K562 (cell line): ENCODE measurements around the gene COASY. TPM values are rescaled to one million over a fixed set of nuclear protein-coding genes. Genes with fewer than 3 reads are reported as not detected.
A peak's percentile ranks its signal among the peaks of the same experiment; 100 is the strongest.

Experiments used
- BRD9 ChIP-seq: fragments of 450-650 bp; IDR thresholded peaks from 2 replicates; pipeline ENCODE4 v1.6.1; 2018; ENCODE audit warnings: low read depth; ENCODE audit not compliant: partially characterized antibody
- CREBBP ChIP-seq: IDR thresholded peaks from one replicate; pipeline ENCODE4 v1.6.1; 2012; ENCODE audit warnings: low read depth, mild to moderate bottlenecking, control low read depth, inconsistent platforms, low read length
- ELF4 ChIP-seq: fragments of 450-650 bp; formaldehyde crosslinking; IDR thresholded peaks from 2 replicates; pipeline ENCODE4 v1.4.0; 2022; ENCODE audit warnings: missing genetic modification characterization
- HDGF ChIP-seq: fragments of 450-650 bp; IDR thresholded peaks from 2 replicates; pipeline ENCODE4 v1.6.1; 2016
- HNRNPH1 ChIP-seq: fragments of 200-400 bp; formaldehyde crosslinking; optimal IDR thresholded peaks from 2 replicates; pipeline ENCODE3; 2017; ENCODE audit warnings: low read depth, mild to moderate bottlenecking, low read length, moderate library complexity
- MTF1 ChIP-seq: fragments of 250-450 bp; sonication (Bioruptor Pico); IDR thresholded peaks from 2 replicates; pipeline ENCODE4 v1.9.0; 2021; ENCODE audit warnings: moderate library complexity, mild to moderate bottlenecking, inconsistent platforms, borderline replicate concordance
- NR2C2 ChIP-seq, 2 experiments: fragments of 200-800 bp in 1 of 2; sonication (Bioruptor generic) in 1 of 2; sonication (generic) in 1 of 2; formaldehyde crosslinking in 1 of 2; IDR thresholded peaks; 2 replicates each; pipeline versions ENCODE4 v1.6.1 to v1.8.0; 2016 to 2022; ENCODE audit warnings: mild to moderate bottlenecking in 1 of 2, missing compliant biosample characterization in 1 of 2, missing genetic modification characterization in 1 of 2, missing genetic modification reagents in 1 of 2
- PCBP1 ChIP-seq: fragments of 200-400 bp; formaldehyde crosslinking; IDR thresholded peaks from 2 replicates; pipeline ENCODE4 v1.6.1; 2018; ENCODE audit warnings: mild to moderate bottlenecking, low read depth, low read length; ENCODE audit not compliant: poor library complexity, severe bottlenecking
- POLR2AphosphoS5 ChIP-seq: IDR thresholded peaks from 2 replicates; pipeline ENCODE4 v1.6.1; 2011; ENCODE audit warnings: mild to moderate bottlenecking, low read depth, low read length, moderate library complexity; ENCODE audit not compliant: control insufficient read depth, insufficient read depth
- PYGO2 ChIP-seq: fragments of 450-650 bp; IDR thresholded peaks from 2 replicates; pipeline ENCODE4 v1.6.1; 2016; ENCODE audit warnings: mild to moderate bottlenecking, missing genetic modification characterization, moderate library complexity, missing compliant biosample characterization
- RCOR1 ChIP-seq, 2 experiments: IDR thresholded peaks; 2 replicates each; pipeline ENCODE4 v1.6.1; 2012; ENCODE audit warnings: low read depth in 2 of 2, low read length in 2 of 2, borderline replicate concordance in 1 of 2, improper control_type of control experiment in 1 of 2
- TAF9B ChIP-seq: fragments of 450-650 bp; IDR thresholded peaks from 2 replicates; pipeline ENCODE4 v1.6.1; 2018; ENCODE audit warnings: mild to moderate bottlenecking; ENCODE audit not compliant: partially characterized antibody
- XRCC3 ChIP-seq: fragments of 450-650 bp; IDR thresholded peaks from 2 replicates; pipeline ENCODE4 v1.6.1; 2017; ENCODE audit warnings: mild to moderate bottlenecking, moderate library complexity
- YBX1 ChIP-seq: fragments of 450-650 bp; IDR thresholded peaks from 2 replicates; pipeline ENCODE4 v1.7.1; 2016; ENCODE audit warnings: mild to moderate bottlenecking
- ZBTB7A ChIP-seq: IDR thresholded peaks from 2 replicates; pipeline ENCODE4 v1.6.1; 2011; ENCODE audit warnings: low read depth, mild to moderate bottlenecking, low read length, moderate library complexity, borderline replicate concordance; ENCODE audit not compliant: control insufficient read depth
- ZNF121 ChIP-seq: sonication (generic); formaldehyde crosslinking; conservative IDR thresholded peaks from 2 replicates; pipeline ENCODE4 v1.8.0; 2022; ENCODE audit warnings: missing genetic modification reagents
- ZNF165 ChIP-seq: fragments of 250-450 bp; sonication (Bioruptor Pico); IDR thresholded peaks from 2 replicates; pipeline ENCODE4 v1.4.0; 2020; ENCODE audit warnings: borderline replicate concordance
- ZNF253 ChIP-seq: fragments of 250-450 bp; sonication (Bioruptor Pico); conservative IDR thresholded peaks from 2 replicates; pipeline ENCODE4 v1.6.1; 2021; ENCODE audit warnings: mild to moderate bottlenecking
- ZNF644 ChIP-seq: fragments of 200-800 bp; sonication (Bioruptor generic); IDR thresholded peaks from 2 replicates; pipeline ENCODE4 v1.6.1; 2016; ENCODE audit warnings: low read depth, missing genetic modification characterization, missing compliant biosample characterization
- polyA plus RNA-seq, 8 experiments: library from polyadenylated mRNA; depleted of rRNA in 4 of 8; stranded (reverse) in 5 of 8; unstranded in 3 of 8; fragments of >200 nt; fragmentation: Nextera tagmentation in 2 of 8; fragmentation: Illumina TruSeq in 1 of 8; extraction: Ambion mirVana in 2 of 8; extraction: Trizol in 1 of 8; gene quantifications; 2 replicates each; pipeline versions ENCODE4 v1.2.1 to v1.2.3, GENCODE V29; 2011 to 2014; ENCODE audit warnings: inconsistent platforms in 1 of 8, missing spikeins in 1 of 8
- total RNA-seq, 7 experiments: library from RNA; depleted of rRNA in 6 of 7; stranded (reverse); fragments of >200 nt in 6 of 7; fragmentation: Illumina TruSeq in 2 of 7; extraction: Trizol in 2 of 7; gene quantifications; 2 replicates each; pipeline versions ENCODE4 v1.2.1 to v1.2.3, GENCODE V29; 2011 to 2021; ENCODE audit warnings: low replicate concordance in 1 of 7
- TF ChIP-seq, protein P1 (sequence below), 2 experiments: fragments of 450-650 bp; IDR thresholded peaks; 2 replicates each; pipeline ENCODE4 v1.6.1; 2016
- TF ChIP-seq, protein P2 (sequence below): sonication (generic); formaldehyde crosslinking; IDR thresholded peaks from 2 replicates; pipeline ENCODE4 v1.9.0; 2022; ENCODE audit warnings: mild to moderate bottlenecking, missing genetic modification reagents
- TF ChIP-seq, protein P3 (sequence below): fragments of 200-800 bp; sonication (Bioruptor generic); IDR thresholded peaks from 2 replicates; pipeline ENCODE4 v1.6.1; 2016; ENCODE audit warnings: missing genetic modification characterization, missing compliant biosample characterization

Gene COASY
- total and polyA plus RNA-seq, 9 of the 15 experiments (the other 6 are each of a cell fraction or from before 2014, with no cell fraction given), result 25.4 to 175 (median 62.3) TPM

DNA sequence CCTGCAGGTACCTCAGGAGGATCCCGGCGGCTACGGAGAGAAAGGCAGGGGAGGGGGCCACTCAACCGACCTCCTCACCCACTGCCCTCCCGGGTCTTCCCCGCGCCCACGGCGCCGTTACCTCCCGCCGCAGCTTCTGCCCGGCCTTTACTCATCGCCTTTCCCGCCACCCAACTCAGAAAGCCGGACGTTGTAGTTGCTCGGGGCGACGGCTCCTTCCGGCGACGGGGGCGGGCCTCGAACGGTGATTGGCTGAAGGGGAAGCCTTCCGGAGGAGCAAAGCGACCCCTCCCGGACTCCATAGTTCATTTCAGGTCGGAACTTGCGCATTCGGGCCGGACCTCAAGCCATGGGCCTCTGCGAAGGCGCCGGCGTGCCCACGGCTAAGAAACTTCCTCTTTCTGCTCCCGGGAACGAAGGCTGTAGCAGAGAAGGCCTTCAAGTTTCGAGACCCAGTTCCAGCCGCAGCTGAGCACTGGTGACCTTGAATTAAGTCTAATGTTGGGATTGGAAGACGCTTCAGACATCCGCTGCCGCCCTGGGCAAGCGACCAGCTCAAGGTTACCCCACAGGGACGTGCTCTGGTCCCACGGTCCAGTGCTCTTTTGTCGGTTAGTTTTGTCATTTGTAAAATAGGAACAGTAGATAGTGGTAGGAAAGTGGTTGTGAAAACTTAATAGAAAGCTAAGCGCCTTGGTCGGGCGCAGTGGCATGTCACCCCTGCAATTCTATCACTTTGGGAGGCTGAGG is 15.8 kb downstream of the COASY start, which contains the start of gene PSMC3IP (continued):
- TF ChIP-seq, protein P1, sequence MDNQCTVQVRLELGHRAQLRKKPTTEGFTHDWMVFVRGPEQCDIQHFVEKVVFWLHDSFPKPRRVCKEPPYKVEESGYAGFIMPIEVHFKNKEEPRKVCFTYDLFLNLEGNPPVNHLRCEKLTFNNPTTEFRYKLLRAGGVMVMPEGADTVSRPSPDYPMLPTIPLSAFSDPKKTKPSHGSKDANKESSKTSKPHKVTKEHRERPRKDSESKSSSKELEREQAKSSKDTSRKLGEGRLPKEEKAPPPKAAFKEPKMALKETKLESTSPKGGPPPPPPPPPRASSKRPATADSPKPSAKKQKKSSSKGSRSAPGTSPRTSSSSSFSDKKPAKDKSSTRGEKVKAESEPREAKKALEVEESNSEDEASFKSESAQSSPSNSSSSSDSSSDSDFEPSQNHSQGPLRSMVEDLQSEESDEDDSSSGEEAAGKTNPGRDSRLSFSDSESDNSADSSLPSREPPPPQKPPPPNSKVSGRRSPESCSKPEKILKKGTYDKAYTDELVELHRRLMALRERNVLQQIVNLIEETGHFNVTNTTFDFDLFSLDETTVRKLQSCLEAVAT (IDR thresholded peaks at IDR 0.05), result no peak; a peak in 1 of 4 replicates
- TF ChIP-seq MTF1 (no peak), RCOR1 (IDR thresholded peaks at IDR 0.05; ENCODE audit: borderline replicate concordance in 1 of 2, low read depth in 2 of 2, low read length in 2 of 2) (peak in 1 of 2 experiments; percentile 49; a peak in 1 of 4 replicates), HNRNPH1 (no peak), ZNF165 (no peak), POLR2AphosphoS5 (peak; percentile 91), ZNF253 (CRISPR knock-in tag) (no peak), TAF9B (peak; percentile 78), BRD9 (peak; percentile 36), YBX1 (no peak), HDGF (no peak), CREBBP (no peak), ZNF644 (peak; percentile 68; the same call in 1 of the 2 replicates), PYGO2 (tag) (no peak), ZNF121 (CRISPR knock-in tag) (no peak), ELF4 (no peak), NR2C2 (CRISPR knock-in tag; IDR thresholded peaks at IDR 0.05) (no peak), NR2C2 (tag; IDR thresholded peaks at IDR 0.05) (peak; percentile 95), PCBP1 (no peak), XRCC3 (no peak), ZBTB7A (peak; percentile 74; the same call in 1 of the 2 replicates)
- TF ChIP-seq, protein P2, sequence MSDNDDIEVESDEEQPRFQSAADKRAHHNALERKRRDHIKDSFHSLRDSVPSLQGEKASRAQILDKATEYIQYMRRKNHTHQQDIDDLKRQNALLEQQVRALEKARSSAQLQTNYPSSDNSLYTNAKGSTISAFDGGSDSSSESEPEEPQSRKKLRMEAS, result no peak
- TF ChIP-seq, protein P3, sequence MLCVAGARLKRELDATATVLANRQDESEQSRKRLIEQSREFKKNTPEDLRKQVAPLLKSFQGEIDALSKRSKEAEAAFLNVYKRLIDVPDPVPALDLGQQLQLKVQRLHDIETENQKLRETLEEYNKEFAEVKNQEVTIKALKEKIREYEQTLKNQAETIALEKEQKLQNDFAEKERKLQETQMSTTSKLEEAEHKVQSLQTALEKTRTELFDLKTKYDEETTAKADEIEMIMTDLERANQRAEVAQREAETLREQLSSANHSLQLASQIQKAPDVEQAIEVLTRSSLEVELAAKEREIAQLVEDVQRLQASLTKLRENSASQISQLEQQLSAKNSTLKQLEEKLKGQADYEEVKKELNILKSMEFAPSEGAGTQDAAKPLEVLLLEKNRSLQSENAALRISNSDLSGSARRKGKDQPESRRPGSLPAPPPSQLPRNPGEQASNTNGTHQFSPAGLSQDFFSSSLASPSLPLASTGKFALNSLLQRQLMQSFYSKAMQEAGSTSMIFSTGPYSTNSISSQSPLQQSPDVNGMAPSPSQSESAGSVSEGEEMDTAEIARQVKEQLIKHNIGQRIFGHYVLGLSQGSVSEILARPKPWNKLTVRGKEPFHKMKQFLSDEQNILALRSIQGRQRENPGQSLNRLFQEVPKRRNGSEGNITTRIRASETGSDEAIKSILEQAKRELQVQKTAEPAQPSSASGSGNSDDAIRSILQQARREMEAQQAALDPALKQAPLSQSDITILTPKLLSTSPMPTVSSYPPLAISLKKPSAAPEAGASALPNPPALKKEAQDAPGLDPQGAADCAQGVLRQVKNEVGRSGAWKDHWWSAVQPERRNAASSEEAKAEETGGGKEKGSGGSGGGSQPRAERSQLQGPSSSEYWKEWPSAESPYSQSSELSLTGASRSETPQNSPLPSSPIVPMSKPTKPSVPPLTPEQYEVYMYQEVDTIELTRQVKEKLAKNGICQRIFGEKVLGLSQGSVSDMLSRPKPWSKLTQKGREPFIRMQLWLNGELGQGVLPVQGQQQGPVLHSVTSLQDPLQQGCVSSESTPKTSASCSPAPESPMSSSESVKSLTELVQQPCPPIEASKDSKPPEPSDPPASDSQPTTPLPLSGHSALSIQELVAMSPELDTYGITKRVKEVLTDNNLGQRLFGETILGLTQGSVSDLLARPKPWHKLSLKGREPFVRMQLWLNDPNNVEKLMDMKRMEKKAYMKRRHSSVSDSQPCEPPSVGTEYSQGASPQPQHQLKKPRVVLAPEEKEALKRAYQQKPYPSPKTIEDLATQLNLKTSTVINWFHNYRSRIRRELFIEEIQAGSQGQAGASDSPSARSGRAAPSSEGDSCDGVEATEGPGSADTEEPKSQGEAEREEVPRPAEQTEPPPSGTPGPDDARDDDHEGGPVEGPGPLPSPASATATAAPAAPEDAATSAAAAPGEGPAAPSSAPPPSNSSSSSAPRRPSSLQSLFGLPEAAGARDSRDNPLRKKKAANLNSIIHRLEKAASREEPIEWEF (CRISPR knock-in tag), result no peak
